GM21423 (cell line): ENCODE measurements around the gene TMEM258.

Experiments used
- ATAC-seq: cut with Tn5 transposase; IDR thresholded peaks from one replicate; pipeline ENCODE4 v1.9.1; 2021; ENCODE audit warnings: mild to moderate bottlenecking, moderate library complexity; ENCODE audit not compliant: unreplicated experiment

TMEM258 gene

GRCh38 chr11:61744609-61745156 lies 47.7 kb downstream of the TMEM258 start:
- ATAC-seq, result no peak

- no peak for ATAC-seq
Measured at GRCh38 chr11:61744181-61744580, 48.2 kb downstream of the TMEM258 start.

GRCh38 chr11:61743486-61744095 lies 48.8 kb downstream of the TMEM258 start:
- no peak for ATAC-seq

- ATAC-seq, result no peak
Measured at GRCh38 chr11:61742391-61742790, 50.0 kb downstream of the TMEM258 start.

GRCh38 chr11:61739966-61740365 lies 52.4 kb downstream of the TMEM258 start:
- ATAC-seq, result no peak

GRCh38 chr11:61739413-61739812 lies 53.0 kb downstream of the TMEM258 start:
- ATAC-seq, result no peak
